D721Med (cell line): ENCODE measurements around the gene DENND2D.

ENCODE experiments used
- DNase-seq: peaks from one replicate; pipeline ENCODE4 v3.0.0; 2011; ENCODE audit warnings: low spot score; ENCODE audit not compliant: insufficient read length
- FAIRE-seq: peaks from 2 replicates; lab custom pipeline; 2011; peaks lifted over from hg19 to GRCh38; lab: Jason Lieb, UNC
- TF ChIP-seq, protein P1 (sequence below): IDR thresholded peaks from 2 replicates; pipeline ENCODE4 v1.5.1; 2012; ENCODE audit warnings: mild to moderate bottlenecking, control low read depth; ENCODE audit not compliant: insufficient read depth; ENCODE audit errors: missing control alignments

Gene DENND2D, protein sequence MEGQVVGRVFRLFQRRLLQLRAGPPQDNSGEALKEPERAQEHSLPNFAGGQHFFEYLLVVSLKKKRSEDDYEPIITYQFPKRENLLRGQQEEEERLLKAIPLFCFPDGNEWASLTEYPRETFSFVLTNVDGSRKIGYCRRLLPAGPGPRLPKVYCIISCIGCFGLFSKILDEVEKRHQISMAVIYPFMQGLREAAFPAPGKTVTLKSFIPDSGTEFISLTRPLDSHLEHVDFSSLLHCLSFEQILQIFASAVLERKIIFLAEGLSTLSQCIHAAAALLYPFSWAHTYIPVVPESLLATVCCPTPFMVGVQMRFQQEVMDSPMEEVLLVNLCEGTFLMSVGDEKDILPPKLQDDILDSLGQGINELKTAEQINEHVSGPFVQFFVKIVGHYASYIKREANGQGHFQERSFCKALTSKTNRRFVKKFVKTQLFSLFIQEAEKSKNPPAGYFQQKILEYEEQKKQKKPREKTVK

DNA sequence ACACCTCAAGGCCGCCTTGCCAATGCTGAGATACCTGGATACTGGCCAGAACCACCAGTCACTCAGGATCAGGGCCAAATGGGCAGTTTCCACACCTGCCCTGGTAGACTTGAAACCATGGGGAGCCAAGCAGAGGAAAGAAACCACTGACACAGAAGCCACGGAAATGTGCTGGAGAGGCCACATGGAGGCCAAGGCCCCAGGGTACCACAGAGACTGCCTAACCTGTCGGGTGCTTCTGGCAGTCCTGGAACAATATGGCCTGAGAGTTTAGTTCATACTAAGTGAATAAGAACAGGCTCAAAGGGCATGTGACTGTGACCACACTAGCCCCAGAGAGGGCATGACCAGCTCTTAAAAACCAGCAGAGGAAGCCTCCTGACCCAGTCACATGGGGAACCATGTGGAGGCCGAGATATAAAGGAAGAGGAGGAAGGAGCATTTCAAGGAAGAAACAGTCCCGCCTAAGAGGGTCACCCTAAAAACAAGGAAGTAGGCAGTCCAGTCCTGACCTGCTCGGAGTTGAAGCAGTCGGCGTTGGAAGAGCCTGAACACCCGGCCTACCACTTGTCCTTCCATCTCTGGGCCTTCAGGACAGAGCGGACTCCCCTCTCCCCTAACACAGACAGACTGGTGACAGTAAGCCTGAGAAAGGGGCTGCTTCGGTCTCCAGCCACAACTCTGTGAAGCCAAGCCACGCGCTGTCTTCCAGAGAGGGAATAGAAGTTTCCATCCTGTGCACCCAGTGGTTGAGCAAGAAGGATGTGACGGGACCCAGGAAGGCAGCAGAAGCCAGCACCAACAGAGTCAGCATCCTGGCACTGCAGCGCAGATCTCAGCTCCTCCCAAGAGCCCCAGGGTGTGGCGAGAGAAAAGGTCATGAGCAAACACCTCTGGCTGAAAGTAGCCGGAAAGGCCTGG, at the start of gene DENND2D:
Gene DENND2D (minus strand): TSS at position 766 of the 921 bp plus-strand sequence. CDS start 187 bp downstream, at position 579.
- DNase-seq (no peak), FAIRE-seq (no peak)
- TF ChIP-seq, protein P1, sequence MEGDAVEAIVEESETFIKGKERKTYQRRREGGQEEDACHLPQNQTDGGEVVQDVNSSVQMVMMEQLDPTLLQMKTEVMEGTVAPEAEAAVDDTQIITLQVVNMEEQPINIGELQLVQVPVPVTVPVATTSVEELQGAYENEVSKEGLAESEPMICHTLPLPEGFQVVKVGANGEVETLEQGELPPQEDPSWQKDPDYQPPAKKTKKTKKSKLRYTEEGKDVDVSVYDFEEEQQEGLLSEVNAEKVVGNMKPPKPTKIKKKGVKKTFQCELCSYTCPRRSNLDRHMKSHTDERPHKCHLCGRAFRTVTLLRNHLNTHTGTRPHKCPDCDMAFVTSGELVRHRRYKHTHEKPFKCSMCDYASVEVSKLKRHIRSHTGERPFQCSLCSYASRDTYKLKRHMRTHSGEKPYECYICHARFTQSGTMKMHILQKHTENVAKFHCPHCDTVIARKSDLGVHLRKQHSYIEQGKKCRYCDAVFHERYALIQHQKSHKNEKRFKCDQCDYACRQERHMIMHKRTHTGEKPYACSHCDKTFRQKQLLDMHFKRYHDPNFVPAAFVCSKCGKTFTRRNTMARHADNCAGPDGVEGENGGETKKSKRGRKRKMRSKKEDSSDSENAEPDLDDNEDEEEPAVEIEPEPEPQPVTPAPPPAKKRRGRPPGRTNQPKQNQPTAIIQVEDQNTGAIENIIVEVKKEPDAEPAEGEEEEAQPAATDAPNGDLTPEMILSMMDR = no peak

DNA sequence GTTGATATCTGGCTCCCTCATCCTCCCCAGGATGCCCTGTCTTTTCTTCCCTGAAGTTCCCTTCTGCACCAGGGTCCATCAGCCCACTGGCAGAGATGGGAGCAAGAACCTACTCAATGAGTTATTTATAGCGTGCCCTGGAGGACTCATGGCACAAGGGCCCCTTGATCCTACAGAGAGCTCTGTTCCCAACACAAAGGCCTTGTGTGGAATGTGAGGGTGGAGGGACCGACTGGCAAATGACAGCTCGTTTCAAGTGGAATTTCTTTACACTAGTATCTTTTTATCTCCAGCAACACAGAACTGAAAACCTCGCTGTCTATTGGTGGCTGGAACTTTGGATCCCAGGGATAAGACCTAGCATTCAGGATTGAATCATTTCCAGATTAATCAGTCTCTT, 49.5 kb upstream of the DENND2D start:
- DNase-seq = no peak

DNA sequence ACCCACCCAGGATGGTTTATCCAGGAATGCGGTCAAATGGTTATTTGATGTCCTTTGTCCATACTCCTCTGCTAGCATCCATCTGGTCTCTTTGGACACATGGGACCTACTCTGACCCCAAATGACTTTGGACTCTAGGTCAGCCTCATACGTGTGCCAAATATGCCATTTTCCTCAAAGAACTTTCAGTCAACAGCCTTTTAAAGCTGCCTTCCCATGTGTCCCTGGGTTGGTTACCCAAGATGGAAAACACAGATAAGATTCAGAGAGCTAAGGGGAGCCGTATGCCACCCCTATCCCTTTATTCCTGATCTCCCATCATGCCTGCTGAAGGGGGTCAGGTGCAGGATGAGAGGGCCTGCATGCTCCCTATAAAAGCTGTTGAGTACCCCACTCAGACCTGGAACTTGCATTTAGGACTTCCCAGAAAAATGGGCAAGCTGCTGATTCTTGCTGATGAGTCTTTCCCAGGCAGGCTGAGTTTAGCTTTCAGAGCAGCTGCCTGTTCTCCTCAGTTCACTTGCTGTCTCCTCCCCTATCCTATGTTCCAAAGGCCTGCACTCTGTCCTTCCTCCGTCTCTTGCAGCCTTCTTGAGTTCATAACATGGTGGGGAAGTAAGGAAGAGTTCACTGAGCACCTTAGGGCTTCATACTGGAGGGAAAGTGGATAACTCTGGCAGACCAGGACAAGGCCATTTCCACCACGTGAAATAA, 46.8 kb upstream of the DENND2D start:
- TF ChIP-seq, protein P1 = no peak
- no peak for DNase-seq
- no peak for FAIRE-seq

More for the DNA sequence above, 49.5 kb upstream of the DENND2D start:
- no peak for FAIRE-seq
- TF ChIP-seq, protein P1 = no peak

DNA sequence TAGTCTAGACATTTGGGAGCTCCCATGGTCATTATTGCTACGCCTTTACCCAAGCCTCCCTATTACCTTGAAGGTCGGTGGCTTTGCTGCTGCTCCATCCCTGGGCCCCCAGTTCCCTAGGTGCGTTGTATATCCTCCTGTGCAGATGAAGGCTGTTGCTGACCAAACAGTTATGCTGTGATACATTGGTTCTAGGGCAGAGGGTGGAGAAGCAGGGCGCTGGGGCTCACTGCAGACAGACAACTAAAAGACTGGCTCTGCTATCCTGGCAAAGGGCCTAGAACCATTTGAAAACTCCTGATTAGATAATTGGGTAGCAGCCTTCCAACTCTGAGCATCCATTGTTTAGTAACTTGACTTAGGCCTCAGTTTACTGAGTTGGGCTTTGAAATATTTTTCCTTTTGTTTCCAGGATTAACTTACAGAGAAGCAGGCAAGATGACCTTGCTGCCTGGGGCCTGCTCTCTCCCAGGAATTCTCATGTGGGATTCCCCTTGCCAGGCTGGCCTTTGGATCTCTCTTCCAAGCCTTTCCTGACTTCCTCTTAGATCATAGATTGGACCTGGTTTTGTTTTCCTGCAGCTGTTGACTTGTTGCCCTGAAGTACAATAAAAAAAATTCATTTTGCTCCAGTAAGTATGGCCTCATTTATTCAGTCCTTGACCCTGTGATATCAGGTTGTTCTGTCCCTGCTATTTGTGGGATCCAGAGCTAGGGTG, 42.5 kb upstream of the DENND2D start:
- no peak for FAIRE-seq
- no peak for DNase-seq

DNA sequence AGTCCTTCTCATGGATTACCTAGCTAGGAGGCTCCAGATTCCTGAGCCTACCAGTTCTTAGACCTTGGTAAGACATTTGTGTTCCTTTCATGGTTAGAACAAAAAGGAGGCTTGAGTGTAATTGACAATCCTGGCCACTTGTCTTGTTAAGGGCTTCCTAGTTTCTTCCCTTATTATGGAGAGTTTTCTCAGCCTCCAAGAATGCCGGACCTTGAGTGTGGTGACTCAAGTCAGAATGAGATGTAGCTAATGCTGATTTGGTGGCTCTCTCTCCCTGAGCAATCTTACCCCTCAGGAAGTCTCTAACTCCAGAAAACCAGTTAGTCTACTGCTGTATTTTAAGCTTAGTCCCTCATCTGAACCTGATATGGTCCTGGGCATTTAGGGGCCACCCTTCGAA, 41.4 kb upstream of the DENND2D start:
- DNase-seq (no peak), FAIRE-seq (no peak)
- TF ChIP-seq, protein P1 = no peak

More for the DNA sequence above, 42.5 kb upstream of the DENND2D start:
- TF ChIP-seq, protein P1 = no peak
